H1 (cell line): ENCODE measurements around the gene OR8D4. TPM values are rescaled to one million over a fixed set of nuclear protein-coding genes. Genes with fewer than 3 reads are reported as not detected.

Experiments
- CTCF ChIA-PET: fragments of 300-600 bp; sonication (Branson Sonifier 250); formaldehyde crosslinking; loops from one replicate; lab custom pipeline; 2021; ENCODE audit not compliant: partially characterized antibody; lab: Charles Lee
- POLR2A ChIA-PET: fragments of 300-600 bp; sonication (Branson Sonifier 250); formaldehyde crosslinking; loops from one replicate; lab custom pipeline; 2021; ENCODE audit warnings: inconsistent platforms; ENCODE audit not compliant: partially characterized antibody; lab: Charles Lee
- DNase-seq, 2 experiments: peaks; one replicate each; pipeline versions ENCODE4 v3.0.0 to v3.0.0-alpha.2; 2010 to 2022; ENCODE audit warnings: low spot score in 2 of 2, low read depth in 1 of 2, mixed read lengths in 1 of 2
- FAIRE-seq: peaks from 2 replicates; lab custom pipeline; 2011; peaks lifted over from hg19 to GRCh38; lab: Jason Lieb, UNC
- H2AFZ ChIP-seq: 2 replicates; pipeline ENCODE4 v1.8.1; 2012; ENCODE audit warnings: low read length, inconsistent platforms
- H2AK5ac ChIP-seq: 2 replicates; pipeline ENCODE4 v1.6.1; 2013; ENCODE audit warnings: low read depth, low read length
- H2BK120ac ChIP-seq: replicated peaks from 2 replicates; pipeline ENCODE3; 2013; ENCODE audit warnings: low read depth, low read length, inconsistent platforms
- H2BK12ac ChIP-seq: 2 replicates; pipeline ENCODE4 v1.6.1; 2013; ENCODE audit warnings: low read depth, low read length
- H2BK15ac ChIP-seq: 2 replicates; pipeline ENCODE4 v1.6.1; 2013; ENCODE audit warnings: low read length
- H2BK20ac ChIP-seq: 2 replicates; pipeline ENCODE4 v1.6.1; 2013; ENCODE audit warnings: low read length
- H2BK5ac ChIP-seq: 2 replicates; pipeline ENCODE4 v1.6.1; 2013; ENCODE audit warnings: low read depth, low read length
- H3K14ac ChIP-seq: 2 replicates; pipeline ENCODE4 v1.6.1; 2013; ENCODE audit warnings: inconsistent platforms; ENCODE audit not compliant: insufficient read length
- H3K18ac ChIP-seq: 2 replicates; pipeline ENCODE4 v1.6.1; 2013; ENCODE audit warnings: low read length; ENCODE audit errors: extremely low read depth
- H3K23ac ChIP-seq: 2 replicates; pipeline ENCODE4 v1.6.1; 2013; ENCODE audit warnings: inconsistent platforms; ENCODE audit not compliant: insufficient read length
- H3K23me2 ChIP-seq: 2 replicates; pipeline ENCODE4 v1.6.1; 2013; ENCODE audit warnings: low read depth, low read length
- H3K27ac ChIP-seq: 2 replicates; pipeline ENCODE4 v1.6.1; 2011; ENCODE audit warnings: low read depth, low read length, inconsistent platforms
- H3K27me3 ChIP-seq, 4 experiments: replicated peaks in 1 of 4; 1 replicate in 1 of 4; 2 replicates in 3 of 4; pipeline versions ENCODE4 v1.6.1 to v1.8.1; 2011 to 2013; ENCODE audit warnings: low read length in 3 of 4, mild to moderate bottlenecking in 3 of 4, inconsistent platforms in 2 of 4, mixed read lengths in 2 of 4, moderate library complexity in 1 of 4; ENCODE audit not compliant: control insufficient read depth in 3 of 4, insufficient read depth in 3 of 4; ENCODE audit errors: extremely low read depth in 1 of 4
- H3K36me3 ChIP-seq, 4 experiments: 2 replicates each; pipeline versions ENCODE4 v1.6.1 to v1.8.1; 2011 to 2013; ENCODE audit warnings: mild to moderate bottlenecking in 4 of 4, low read length in 3 of 4, moderate library complexity in 2 of 4, control low read depth in 1 of 4, inconsistent platforms in 1 of 4; ENCODE audit not compliant: insufficient read depth in 4 of 4, control insufficient read depth in 2 of 4
- H3K4ac ChIP-seq: replicated peaks from 2 replicates; pipeline ENCODE3; 2013; ENCODE audit warnings: low read length, low read depth, mixed read lengths, inconsistent platforms; ENCODE audit not compliant: insufficient read length
- H3K4me1 ChIP-seq, 4 experiments: replicated peaks in 1 of 4; 1 replicate in 1 of 4; 2 replicates in 3 of 4; pipeline versions ENCODE4 v1.6.1 to v1.8.1; 2011 to 2013; ENCODE audit warnings: low read length in 3 of 4, inconsistent platforms in 2 of 4, mixed read lengths in 1 of 4; ENCODE audit not compliant: insufficient read depth in 4 of 4, control insufficient read depth in 3 of 4
- H3K4me2 ChIP-seq, 2 experiments: 2 replicates each; pipeline versions ENCODE4 v1.6.1 to v1.8.1; 2011 to 2013; ENCODE audit warnings: low read depth in 2 of 2, low read length in 2 of 2, control low read depth in 1 of 2, inconsistent platforms in 1 of 2, mild to moderate bottlenecking in 1 of 2; ENCODE audit not compliant: insufficient read depth in 1 of 2
- H3K4me3 ChIP-seq, 4 experiments: fragments of 200-600, 300-600 bp in 1 of 4; sonication (generic), shearing (Covaris generic), sonication (Bioruptor Twin) in 1 of 4; 2 replicates each; pipeline versions ENCODE4 v1.5.1 to v1.8.1; 2011 to 2016; ENCODE audit warnings: low read length in 4 of 4, low read depth in 3 of 4, control low read depth in 2 of 4, inconsistent platforms in 2 of 4, mild to moderate bottlenecking in 2 of 4, mixed read lengths in 1 of 4, moderate library complexity in 1 of 4; ENCODE audit not compliant: insufficient read depth in 2 of 4; ENCODE audit errors: extremely low read depth in 1 of 4
- H3K56ac ChIP-seq: replicated peaks from 2 replicates; pipeline ENCODE3; 2013; ENCODE audit warnings: low read depth, mild to moderate bottlenecking, mixed read lengths, low read length, inconsistent platforms; ENCODE audit not compliant: insufficient read length
- H3K79me1 ChIP-seq: 2 replicates; pipeline ENCODE4 v1.6.1; 2013; ENCODE audit warnings: low read depth, low read length, control low read depth
- H3K79me2 ChIP-seq, 2 experiments: 2 replicates each; pipeline versions ENCODE4 v1.6.1 to v1.8.1; 2012 to 2013; ENCODE audit warnings: low read length in 2 of 2, mild to moderate bottlenecking in 2 of 2, inconsistent platforms in 1 of 2; ENCODE audit not compliant: insufficient read depth in 2 of 2, control insufficient read depth in 1 of 2
- H3K9ac ChIP-seq, 4 experiments: replicated peaks in 1 of 4; 1 replicate in 1 of 4; 2 replicates in 3 of 4; pipeline versions ENCODE4 v1.6.1 to v1.8.1; 2011 to 2013; ENCODE audit warnings: low read depth in 3 of 4, low read length in 3 of 4, control low read depth in 2 of 4, mild to moderate bottlenecking in 2 of 4, moderate library complexity in 2 of 4, inconsistent platforms in 1 of 4; ENCODE audit errors: extremely low read depth in 1 of 4
- H3K9me3 ChIP-seq, 2 experiments: 2 replicates each; pipeline versions ENCODE4 v1.6.1 to v1.8.1; 2012 to 2013; ENCODE audit warnings: mild to moderate bottlenecking in 2 of 2, moderate library complexity in 2 of 2, control low read depth in 1 of 2, inconsistent platforms in 1 of 2, low read depth in 1 of 2, low read length in 1 of 2, mixed read lengths in 1 of 2; ENCODE audit not compliant: insufficient read depth in 2 of 2
- H4K20me1 ChIP-seq, 2 experiments: replicated peaks in 1 of 2; 2 replicates each; pipeline versions ENCODE3 to v1.8.1; 2011 to 2013; ENCODE audit warnings: inconsistent platforms in 2 of 2, low read length in 2 of 2, mild to moderate bottlenecking in 1 of 2; ENCODE audit not compliant: insufficient read depth in 2 of 2, control insufficient read depth in 1 of 2
- H4K5ac ChIP-seq: 2 replicates; pipeline ENCODE4 v1.6.1; 2013; ENCODE audit warnings: low read length, low read depth, mixed read lengths, inconsistent platforms; ENCODE audit not compliant: insufficient read length
- H4K8ac ChIP-seq: 2 replicates; pipeline ENCODE4 v1.8.0; 2013; ENCODE audit warnings: mild to moderate bottlenecking, moderate library complexity, low read length, inconsistent platforms; ENCODE audit not compliant: insufficient read depth; ENCODE audit errors: extremely low read depth
- H4K91ac ChIP-seq: replicated peaks from 2 replicates; pipeline ENCODE3; 2013; ENCODE audit warnings: low read length, mixed read lengths, inconsistent platforms; ENCODE audit not compliant: insufficient read length
- BCL11A ChIP-seq, 2 experiments: IDR thresholded peaks; one replicate each; pipeline ENCODE4 v1.6.1; 2011; ENCODE audit warnings: low read depth in 2 of 2, low read length in 2 of 2, mild to moderate bottlenecking in 2 of 2
- CTBP2 ChIP-seq: IDR thresholded peaks from 2 replicates; pipeline ENCODE4 v1.7.0; 2011; ENCODE audit warnings: borderline replicate concordance, mild to moderate bottlenecking, moderate library complexity, mixed read lengths, low read length; ENCODE audit not compliant: insufficient read depth, insufficient read length
- RFX5 ChIP-seq: IDR thresholded peaks from 2 replicates; pipeline ENCODE4 v1.6.1; 2011; ENCODE audit warnings: low read depth, low read length, improper control_type of control experiment, borderline replicate concordance
- SIRT6 ChIP-seq: IDR thresholded peaks from one replicate; pipeline ENCODE4 v1.7.1; 2012; ENCODE audit warnings: low read length, inconsistent platforms
- SP4 ChIP-seq: IDR thresholded peaks from 2 replicates; pipeline ENCODE4 v1.6.1; 2012; ENCODE audit warnings: low read length, inconsistent platforms
- SUZ12 ChIP-seq: fragments of 200-600 bp; sonication (generic); IDR thresholded peaks from 2 replicates; pipeline ENCODE4 v1.6.1; 2012; ENCODE audit warnings: mild to moderate bottlenecking, inconsistent platforms, low read length, moderate library complexity, mixed read lengths
- TBP ChIP-seq: IDR thresholded peaks from 2 replicates; pipeline ENCODE4 v1.6.1; 2011; ENCODE audit warnings: low read depth, low read length, improper control_type of control experiment
- WGBS, 2 experiments: shearing (Covaris generic) in 1 of 2; methylation state at CpG; one replicate each; pipeline versions ENCODE4 v1.1.6 to v1.1.7; 2013 to 2015; ENCODE audit warnings: low lambda C conversion rate in 2 of 2, mixed read lengths in 2 of 2, inconsistent platforms in 1 of 2, low coverage in 1 of 2, missing lambda C conversion rate in 1 of 2; ENCODE audit not compliant: insufficient replicate concordance in 2 of 2, insufficient coverage in 1 of 2, insufficient read length in 1 of 2; ENCODE audit errors: extremely low coverage in 1 of 2, missing lambda C conversion rate in 1 of 2; 5-methylcytosine and 5-hydroxymethylcytosine counted together
- polyA plus RNA-seq, 7 experiments: library from polyadenylated mRNA; depleted of rRNA in 3 of 7; stranded (reverse) in 5 of 7; unstranded in 2 of 7; fragments of >200 nt in 5 of 7; fragments of 200-250 nt in 2 of 7; gene quantifications; 1 replicate in 5 of 7; 2 replicates in 1 of 7; 4 replicates in 1 of 7; pipeline versions ENCODE4 v1.2.1 to v1.2.3, GENCODE V29; 2011 to 2013; ENCODE audit warnings: missing spikeins in 2 of 7, mixed read lengths in 2 of 7
- total RNA-seq: library from RNA; stranded (reverse); fragmentation: NEBNext Ultra II Directional; extraction: Animal tissue kit (Norgen Biotek cat#: 25700); gene quantifications from 2 replicates; pipeline ENCODE4 v1.2.1, GENCODE V29; 2021

OR8D4 gene
- total and polyA plus RNA-seq, 2 of the 8 experiments (the other 6 are each of a cell fraction or from before 2014, with no cell fraction given) = not detected

DNA sequence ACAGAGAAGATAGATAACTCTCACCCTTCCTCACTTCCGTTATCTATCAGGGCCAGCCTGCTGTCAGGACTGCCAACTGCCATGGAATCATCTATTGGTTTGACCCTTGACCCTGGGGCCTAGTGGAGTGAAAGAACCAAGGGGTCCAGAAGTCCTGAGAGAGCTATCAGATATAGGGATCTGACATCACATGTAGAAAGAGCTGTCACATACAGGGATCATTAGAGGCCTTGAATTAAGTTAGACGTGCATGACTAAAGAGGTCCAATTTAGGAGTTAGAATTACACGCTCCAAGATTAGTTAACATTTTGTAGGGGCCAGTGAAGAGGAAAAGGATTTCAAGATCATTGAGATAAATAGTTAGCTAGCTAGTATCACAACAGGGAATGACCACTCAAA, 16.4 kb upstream of the OR8D4 start, which contains the start of gene TMEM225:
TMEM225 (minus strand) TSS at position 101 of the 400 bp plus-strand sequence. CDS start 245 bp downstream, outside the sequence.
- Histone ChIP-seq H3K4me2 (no peak within 1 kb of the TSS), H2BK15ac (no peak within 1 kb of the TSS), H3K36me3 (no peaks in the 10 kb centered on the region), H3K4ac (no peak within 1 kb of the TSS), H2AK5ac (no peak within 1 kb of the TSS), H2BK5ac (no peak within 1 kb of the TSS), H3K56ac (no peak within 1 kb of the TSS), H3K4me1 (no peaks in the 10 kb centered on the region), H4K5ac (no peak within 1 kb of the TSS), H2AFZ (no peak within 1 kb of the TSS), H3K79me1 (no peaks in the 10 kb centered on the region), H3K79me2 (no peaks in the 10 kb centered on the region), H3K18ac (no peak within 1 kb of the TSS), H3K9me3 (no peaks in the 10 kb centered on the region), H3K23me2 (no peaks in the 10 kb centered on the region), H3K27ac (no peak within 1 kb of the TSS), H2BK20ac (no peak within 1 kb of the TSS), H4K8ac (no peak within 1 kb of the TSS), H3K9ac (no peak within 1 kb of the TSS), H2BK120ac (no peak within 1 kb of the TSS), H4K91ac (no peak within 1 kb of the TSS), H3K14ac (no peak within 1 kb of the TSS), H2BK12ac (no peak within 1 kb of the TSS), H3K4me3 (no peak within 1 kb of the TSS), H3K27me3 (no peaks in the 10 kb centered on the region), H3K23ac (no peak within 1 kb of the TSS), H4K20me1 (no peaks in the 10 kb centered on the region)
- no peak for TF ChIP-seq CTBP2
- TF ChIP-seq SUZ12 = no peak
- TF ChIP-seq BCL11A (IDR thresholded peaks at IDR 0.05; ENCODE audit: low read depth in 2 of 2, low read length in 2 of 2) = no peak
- TF ChIP-seq SIRT6 = no peak
- no peak for TF ChIP-seq SP4
- no peak for TF ChIP-seq TBP
- no peak for TF ChIP-seq RFX5
- FAIRE-seq (no peak), DNase-seq (no peak)
- CTCF ChIA-PET = no interaction called here
- POLR2A ChIA-PET = no interaction called here
- WGBS, 2 experiments = 96% methylated on average over 3 of the region's 3 CpGs; no CpG with 5 or more reads in 1 of the 2 experiments
